Glutamatergic neuron (in vitro differentiated cells): ENCODE results near the gene AKT1. TPM values are rescaled to one million over a fixed set of nuclear protein-coding genes. Genes with fewer than 3 reads are reported as not detected.

Experiments
- DNase-seq: peaks from one replicate; pipeline ENCODE4 v3.0.0; 2022
- H3K27ac Mint-ChIP-seq: one replicate; pipeline ENCODE4 v1.8.0; 2020; ENCODE audit warnings: mild to moderate bottlenecking, mixed read lengths, inconsistent platforms; ENCODE audit not compliant: unreplicated experiment
- H3K27me3 Mint-ChIP-seq: one replicate; pipeline ENCODE4 v1.8.0; 2020; ENCODE audit warnings: mild to moderate bottlenecking, moderate library complexity, mixed read lengths, inconsistent platforms; ENCODE audit not compliant: unreplicated experiment
- H3K36me3 Mint-ChIP-seq: one replicate; pipeline ENCODE4 v1.8.0; 2020; ENCODE audit warnings: mild to moderate bottlenecking, mixed read lengths, inconsistent platforms; ENCODE audit not compliant: unreplicated experiment
- H3K4me1 Mint-ChIP-seq: one replicate; pipeline ENCODE4 v1.8.0; 2020; ENCODE audit warnings: mild to moderate bottlenecking, low read depth, mixed read lengths, inconsistent platforms; ENCODE audit not compliant: unreplicated experiment
- H3K4me3 Mint-ChIP-seq: one replicate; pipeline ENCODE4 v1.8.0; 2020; ENCODE audit warnings: mild to moderate bottlenecking, mixed read lengths, inconsistent platforms; ENCODE audit not compliant: unreplicated experiment
- H3K9me3 Mint-ChIP-seq: one replicate; pipeline ENCODE4 v1.8.0; 2020; ENCODE audit warnings: mild to moderate bottlenecking, moderate library complexity, mixed read lengths, inconsistent platforms; ENCODE audit not compliant: unreplicated experiment
- total RNA-seq: library from RNA; stranded (reverse); fragmentation: NEBNext Ultra II Directional; extraction: Animal tissue kit (Norgen Biotek cat#: 25700); gene quantifications from one replicate; pipeline ENCODE4 v1.2.1, GENCODE V29; 2021; ENCODE audit not compliant: unreplicated experiment
- TF ChIP-seq, protein P1 (sequence below): fragments of 200-600 bp; sonication (generic); IDR thresholded peaks from one replicate; pipeline ENCODE4 v1.5.0; 2021; ENCODE audit not compliant: partially characterized antibody, unreplicated experiment

The AKT1 gene
- total RNA-seq, 1 donor from 2014 or later = 300 TPM

DNA sequence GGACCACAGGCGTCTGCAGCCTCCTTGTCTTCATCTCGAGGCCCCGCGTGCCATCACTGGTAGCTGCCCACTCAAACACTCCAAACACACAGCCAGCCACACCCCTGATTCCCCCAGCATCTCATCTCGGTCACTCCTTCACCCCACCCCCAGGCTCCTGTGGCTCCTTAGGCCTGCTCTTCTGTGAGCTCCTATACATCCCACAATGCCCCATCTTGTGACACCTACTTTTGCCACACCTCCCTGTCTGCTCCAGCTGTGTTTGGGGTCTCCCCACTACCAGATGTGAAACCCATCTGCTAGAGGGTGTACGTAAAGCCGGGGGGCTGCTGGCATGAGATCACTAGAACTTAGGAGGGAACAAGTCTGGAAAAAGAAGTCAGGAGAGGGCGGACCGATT lies 4.1 kb downstream of the AKT1 start:
- H3K36me3 Mint-ChIP-seq = no peaks in the 10 kb centered on the region
- H3K27ac Mint-ChIP-seq = peak overlapping the region; percentile 48
- H3K9me3 Mint-ChIP-seq = peaks cover 12% of the 10 kb centered on the region
- peak overlapping the region; percentile 61 for H3K4me3 Mint-ChIP-seq
- TF ChIP-seq, protein P1, sequence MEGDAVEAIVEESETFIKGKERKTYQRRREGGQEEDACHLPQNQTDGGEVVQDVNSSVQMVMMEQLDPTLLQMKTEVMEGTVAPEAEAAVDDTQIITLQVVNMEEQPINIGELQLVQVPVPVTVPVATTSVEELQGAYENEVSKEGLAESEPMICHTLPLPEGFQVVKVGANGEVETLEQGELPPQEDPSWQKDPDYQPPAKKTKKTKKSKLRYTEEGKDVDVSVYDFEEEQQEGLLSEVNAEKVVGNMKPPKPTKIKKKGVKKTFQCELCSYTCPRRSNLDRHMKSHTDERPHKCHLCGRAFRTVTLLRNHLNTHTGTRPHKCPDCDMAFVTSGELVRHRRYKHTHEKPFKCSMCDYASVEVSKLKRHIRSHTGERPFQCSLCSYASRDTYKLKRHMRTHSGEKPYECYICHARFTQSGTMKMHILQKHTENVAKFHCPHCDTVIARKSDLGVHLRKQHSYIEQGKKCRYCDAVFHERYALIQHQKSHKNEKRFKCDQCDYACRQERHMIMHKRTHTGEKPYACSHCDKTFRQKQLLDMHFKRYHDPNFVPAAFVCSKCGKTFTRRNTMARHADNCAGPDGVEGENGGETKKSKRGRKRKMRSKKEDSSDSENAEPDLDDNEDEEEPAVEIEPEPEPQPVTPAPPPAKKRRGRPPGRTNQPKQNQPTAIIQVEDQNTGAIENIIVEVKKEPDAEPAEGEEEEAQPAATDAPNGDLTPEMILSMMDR = no peak
- H3K4me1 Mint-ChIP-seq = peaks cover 31% of the 10 kb centered on the region
- peaks cover 19% of the 10 kb centered on the region for H3K27me3 Mint-ChIP-seq
- DNase-seq = no peak

DNA sequence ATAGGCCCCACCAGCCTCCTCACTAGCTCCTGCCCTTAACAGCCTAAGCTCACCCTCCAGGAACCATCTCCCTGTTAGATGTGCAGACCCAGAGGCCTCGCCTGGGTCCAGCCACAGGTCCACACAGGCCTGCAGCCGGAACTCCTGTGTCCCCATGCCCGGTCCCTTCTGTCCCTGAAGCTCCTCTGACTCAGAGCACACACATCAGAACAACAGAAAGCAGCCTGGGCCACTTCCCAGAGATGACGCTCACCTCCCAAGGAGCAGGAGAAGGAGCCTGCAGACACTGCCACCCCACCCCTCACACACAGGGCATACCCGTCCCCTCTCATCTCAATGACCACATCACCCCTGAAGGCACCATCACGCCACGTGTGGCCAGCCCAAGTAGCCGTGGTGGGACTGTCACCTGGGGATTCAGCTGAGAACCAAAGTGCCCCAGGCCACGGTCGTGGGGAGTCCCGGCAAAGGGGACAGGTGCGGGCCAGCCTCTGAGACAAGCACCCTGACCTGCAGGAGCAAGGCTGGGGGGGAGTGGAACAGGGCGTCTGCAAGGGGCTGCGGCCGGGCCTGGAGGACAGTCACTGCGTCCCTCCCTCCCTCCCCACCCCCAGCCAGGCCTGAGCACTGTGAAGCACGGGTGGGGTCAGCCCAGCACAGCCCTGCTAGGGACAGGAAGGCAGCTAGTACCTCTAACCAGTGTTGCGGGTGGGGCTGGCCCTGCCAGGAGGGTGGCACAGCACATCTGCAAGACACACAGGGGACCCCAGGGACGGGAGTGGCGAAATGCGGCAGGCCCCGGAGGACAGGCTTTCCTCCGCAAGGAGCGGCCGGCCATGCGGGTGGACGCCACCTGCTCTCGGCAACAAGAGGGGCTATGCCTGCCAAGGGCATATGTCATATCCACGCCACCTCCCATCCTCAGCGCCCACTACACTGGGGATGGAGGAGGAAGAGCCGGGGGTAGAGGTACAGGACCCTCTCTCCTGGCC lies 5.5 kb downstream of the AKT1 start:
- peaks cover 11% of the 10 kb centered on the region for H3K9me3 Mint-ChIP-seq
- peaks cover 28% of the 10 kb centered on the region for H3K4me1 Mint-ChIP-seq
- H3K4me3 Mint-ChIP-seq = peak overlapping the region; percentile 55
- peak overlapping the region; percentile 86 for H3K27ac Mint-ChIP-seq
- DNase-seq = peak; percentile 29
- TF ChIP-seq, protein P1 = no peak
- H3K36me3 Mint-ChIP-seq = no peaks in the 10 kb centered on the region
- H3K27me3 Mint-ChIP-seq = peaks cover 16% of the 10 kb centered on the region

DNA sequence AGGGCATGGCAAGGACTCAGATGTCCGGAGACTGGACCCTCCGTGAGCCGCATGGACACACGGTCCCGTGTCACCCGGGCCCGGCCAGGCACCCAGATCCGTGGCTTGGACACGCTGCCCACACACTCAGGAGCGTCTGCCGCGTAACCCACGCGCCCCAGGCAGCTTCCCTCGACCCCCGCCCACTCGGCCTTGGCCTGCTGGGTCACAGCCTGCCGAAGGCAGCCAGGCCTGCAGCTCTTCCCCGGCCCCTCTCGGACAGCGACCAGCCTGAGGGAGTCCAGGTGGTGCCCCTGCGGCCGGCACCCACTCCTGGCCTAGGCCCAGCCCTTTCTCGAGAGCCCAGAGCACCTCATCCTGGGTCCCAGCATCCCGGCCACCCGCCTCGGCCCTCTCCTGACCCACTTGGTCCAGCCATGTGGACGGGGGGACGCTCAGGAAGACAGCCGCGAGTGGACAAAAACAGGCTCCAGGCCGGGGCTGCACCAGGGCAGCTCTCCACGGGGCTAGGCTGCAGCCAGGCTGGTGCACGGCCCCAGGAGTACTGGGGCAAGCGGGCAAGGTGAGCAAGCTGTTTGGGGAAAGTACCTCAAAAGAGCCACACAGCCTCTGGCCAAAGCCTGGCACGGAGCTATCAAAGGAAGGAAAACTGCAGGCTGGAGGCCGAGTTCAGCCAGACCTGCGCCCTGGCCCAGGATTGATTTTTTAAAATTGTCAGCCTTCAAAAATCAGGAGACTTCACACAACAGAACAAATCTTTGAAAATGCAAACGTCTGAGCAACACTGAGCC lies 6.5 kb downstream of the AKT1 start:
- H3K27ac Mint-ChIP-seq = peak overlapping the region; percentile 86
- TF ChIP-seq, protein P1 = no peak
- H3K9me3 Mint-ChIP-seq = peaks cover 6% of the 10 kb centered on the region
- H3K4me1 Mint-ChIP-seq = peaks cover 28% of the 10 kb centered on the region
- peak overlapping the region; percentile 55 for H3K4me3 Mint-ChIP-seq
- H3K36me3 Mint-ChIP-seq = no peaks in the 10 kb centered on the region
- DNase-seq = peak; percentile 17
- H3K27me3 Mint-ChIP-seq = peaks cover 11% of the 10 kb centered on the region

DNA sequence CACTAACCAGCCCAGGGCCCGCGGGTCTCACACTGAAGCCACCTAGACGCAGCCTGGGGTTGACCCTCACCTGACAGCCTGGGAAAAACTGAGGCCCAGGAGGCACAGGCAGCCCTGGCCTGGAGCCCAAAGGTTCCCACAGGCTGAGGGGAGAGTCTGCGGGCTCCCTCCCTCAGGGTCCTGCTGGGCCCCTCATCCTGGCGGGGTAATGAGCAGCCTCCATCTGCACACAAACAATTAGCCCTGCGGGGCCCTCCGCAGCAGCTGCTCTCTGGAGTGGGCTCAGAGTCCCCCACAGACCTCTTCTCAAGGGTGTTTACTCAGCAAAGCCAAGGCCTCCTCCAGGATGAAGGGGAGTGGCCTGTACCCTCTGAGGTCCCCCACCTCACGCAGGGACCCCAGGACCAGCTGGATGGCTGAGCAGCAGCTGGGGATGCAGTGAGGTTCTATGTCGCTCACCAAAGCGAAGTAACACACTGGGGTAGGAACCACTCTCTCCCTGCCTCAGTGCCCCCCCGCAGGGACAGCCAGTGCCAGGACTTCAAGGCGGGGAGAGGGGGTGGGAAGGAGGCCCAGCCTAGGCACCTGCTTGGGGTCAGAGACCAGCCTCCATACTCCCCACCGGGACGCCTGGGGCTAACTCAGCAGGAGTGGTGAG lies 7.3 kb downstream of the AKT1 start:
- Mint-ChIP-seq H3K27ac (no peak overlapping the region), H3K4me1 (peaks cover 22% of the 10 kb centered on the region), H3K36me3 (no peaks in the 10 kb centered on the region), H3K27me3 (peaks cover 5% of the 10 kb centered on the region), H3K4me3 (peak overlapping the region; percentile 25), H3K9me3 (peaks cover 4% of the 10 kb centered on the region)
- TF ChIP-seq, protein P1 = no peak
- DNase-seq = peak; percentile 28
